ENCODE measurements around the gene PTDSS2.

The PTDSS2 gene

DNA sequence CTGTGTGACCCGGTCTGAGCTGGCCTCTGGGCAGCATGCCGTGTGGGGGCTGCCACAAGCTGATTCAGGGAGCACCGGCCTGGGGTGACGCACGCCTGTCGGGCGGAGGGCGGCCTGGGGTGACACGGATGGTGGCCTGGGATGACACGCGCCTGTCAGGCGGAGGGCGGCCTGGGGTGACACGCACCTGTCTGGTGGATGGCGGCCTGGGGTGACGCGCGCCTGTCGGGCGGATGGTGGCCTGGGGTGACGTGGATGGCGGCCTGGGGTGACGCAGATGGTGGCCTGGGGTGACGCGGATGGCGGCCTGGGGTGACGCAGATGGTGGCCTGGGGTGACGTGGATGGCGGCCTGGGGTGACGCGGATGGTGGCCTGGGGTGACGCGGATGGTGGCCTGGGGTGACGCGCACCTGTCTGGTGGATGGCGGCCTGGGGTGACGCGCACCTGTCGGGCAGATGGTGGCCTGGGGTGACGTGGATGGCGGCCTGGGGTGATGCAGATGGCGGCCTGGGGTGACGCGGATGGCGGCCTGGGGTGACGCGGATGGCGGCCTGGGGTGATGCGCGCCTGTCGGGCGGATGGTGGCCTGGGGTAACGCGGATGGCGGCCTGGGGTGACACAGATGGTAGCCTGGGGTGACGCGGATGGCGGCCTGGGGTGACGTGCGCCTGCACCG, 21.5 kb downstream of the PTDSS2 start:
- no peak for DNase-seq

DNA sequence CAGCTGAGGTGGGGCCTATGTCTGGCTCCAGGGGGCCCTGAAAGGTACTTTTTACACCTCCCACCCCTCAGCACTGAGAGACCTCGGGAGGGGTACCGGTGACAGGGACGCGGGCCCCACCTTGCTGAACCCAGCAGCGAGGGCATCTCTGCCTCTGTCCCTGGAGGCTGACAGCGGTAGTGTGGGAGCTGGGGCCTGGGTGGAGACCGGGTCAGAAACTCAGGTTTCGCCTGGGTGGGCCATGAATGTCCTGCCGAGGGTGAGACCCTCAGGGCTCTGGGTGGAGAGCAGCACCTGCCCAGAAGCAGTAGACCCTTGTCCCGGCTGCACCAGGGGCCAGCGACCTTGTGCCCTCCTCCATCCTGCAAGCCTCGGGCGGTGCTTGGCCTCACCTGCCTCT, 22.2 kb downstream of the PTDSS2 start:
- no peak for DNase-seq

DNA sequence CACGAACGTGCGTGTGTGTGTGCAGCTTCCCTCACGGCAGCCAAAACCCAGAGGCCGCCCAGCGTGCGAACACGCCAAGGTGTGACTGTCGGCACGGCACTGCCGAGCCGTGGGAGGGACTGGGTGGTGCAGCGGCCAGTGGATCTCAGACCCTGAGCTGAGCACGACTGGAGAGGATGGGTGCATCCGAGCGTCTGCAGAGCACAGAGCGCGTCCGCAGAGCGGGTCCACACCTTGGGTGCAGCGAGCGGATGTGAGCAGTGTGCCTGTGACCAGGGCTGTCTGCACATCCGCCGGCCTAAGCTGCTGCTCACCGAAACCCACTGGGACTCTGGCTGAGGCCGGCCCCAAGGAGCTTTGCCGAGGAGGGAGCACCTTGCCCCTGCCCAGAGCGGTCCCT, 22.7 kb downstream of the PTDSS2 start:
- no peak for DNase-seq

GRCh38 chr11:473415-473814, 23.3 kb downstream of the PTDSS2 start:
- DNase-seq = no peak

GRCh38 chr11:473962-474785, 24.1 kb downstream of the PTDSS2 start:
- no peak for DNase-seq

DNA sequence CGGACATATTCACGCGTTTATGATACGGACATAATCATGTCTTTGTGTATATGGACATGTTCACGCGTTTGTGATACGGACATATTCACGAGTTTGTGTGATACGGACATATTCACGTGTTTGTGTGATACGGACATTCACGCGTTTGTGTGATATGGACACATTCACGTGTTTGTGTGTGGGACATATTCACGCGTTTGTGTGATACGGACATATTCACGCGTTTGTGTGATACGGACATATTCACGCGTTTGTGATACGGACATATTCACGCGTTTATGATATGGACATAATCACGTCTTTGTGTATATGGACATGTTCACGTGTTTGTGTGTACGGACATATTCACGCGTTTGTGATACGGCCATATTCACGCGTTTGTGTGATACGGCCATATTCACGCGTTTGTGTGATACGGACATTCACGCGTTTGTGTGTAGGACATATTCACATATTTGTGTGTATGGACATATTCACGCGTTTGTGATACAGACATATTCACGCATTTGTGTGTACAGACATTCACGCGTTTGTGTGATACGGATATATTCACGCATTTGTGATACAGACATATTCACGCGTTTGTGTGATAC, 24.9 kb downstream of the PTDSS2 start:
- DNase-seq = no peak

GRCh38 chr11:475941-476340, 25.9 kb downstream of the PTDSS2 start:
- no peak for DNase-seq

GRCh38 chr11:476416-476815, 26.3 kb downstream of the PTDSS2 start:
- DNase-seq = no peak

GRCh38 chr11:477052-477715, 27.1 kb downstream of the PTDSS2 start:
- DNase-seq = no peak

DNA sequence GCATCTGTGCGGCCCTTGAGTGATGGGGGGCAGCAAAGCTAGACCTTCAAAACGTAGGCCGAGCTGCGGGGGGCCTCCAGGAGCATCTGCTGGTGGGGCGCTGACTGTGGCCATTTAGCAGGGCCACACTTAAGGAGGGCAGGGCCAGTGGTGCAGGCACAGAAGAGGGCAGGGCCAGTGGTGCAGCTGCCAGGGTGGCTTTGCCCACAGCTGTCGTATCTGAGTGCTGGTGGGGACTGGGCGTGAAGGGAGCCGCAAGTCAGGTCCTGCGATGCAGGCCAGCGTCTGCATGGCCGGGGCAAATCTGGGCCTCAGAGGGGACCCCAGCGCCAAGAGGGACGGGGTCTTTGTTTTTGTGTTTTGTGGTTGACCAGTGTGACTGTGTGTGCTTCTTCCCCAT, 29.2 kb downstream of the PTDSS2 start:
- no peak for DNase-seq

GRCh38 chr11:484616-485015, 34.5 kb downstream of the PTDSS2 start:
- no peak for DNase-seq

DNA sequence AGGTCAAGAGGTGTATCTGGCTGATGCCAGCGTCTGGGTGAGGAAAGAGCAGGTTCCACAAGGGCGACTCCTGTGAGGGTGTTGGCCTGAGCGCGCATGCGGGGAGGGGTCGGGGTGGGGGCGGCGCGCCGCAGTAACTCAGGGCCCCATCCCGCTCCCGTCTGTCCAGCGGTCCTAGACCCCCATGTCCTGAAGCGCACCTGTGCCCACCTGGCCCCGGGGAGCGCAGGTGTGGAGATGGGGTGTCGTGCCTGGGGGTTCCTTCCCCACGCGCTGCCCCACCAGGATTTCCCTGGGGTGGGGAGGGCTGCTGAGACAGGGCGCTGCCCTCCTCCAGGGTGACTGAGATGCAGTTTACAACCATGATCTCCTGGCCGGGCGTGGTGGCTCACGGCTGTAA, 36.1 kb downstream of the PTDSS2 start:
- no peak for DNase-seq

DNA sequence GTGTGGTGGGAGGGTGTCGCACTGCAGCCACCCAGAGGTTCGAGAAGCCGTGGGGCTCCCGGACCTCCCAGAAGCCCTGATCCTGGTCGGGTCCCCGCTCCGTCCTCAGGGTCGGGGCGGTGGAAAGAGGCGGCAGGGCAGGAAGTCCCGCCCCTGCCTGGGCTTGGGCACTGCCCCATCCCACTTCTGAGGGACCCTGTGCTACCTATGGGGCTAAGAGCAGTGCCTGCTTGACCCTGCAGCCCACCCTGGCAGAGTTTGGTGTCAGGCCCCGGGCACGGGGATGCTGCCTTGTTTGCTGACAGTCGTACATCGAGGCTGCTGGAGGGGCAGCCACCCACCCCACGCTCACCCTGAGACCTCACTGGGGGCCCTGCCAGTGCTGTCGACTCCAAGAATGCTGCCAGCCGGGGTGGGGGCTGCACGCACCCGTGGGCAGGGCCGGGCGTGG, 37.5 kb downstream of the PTDSS2 start:
- DNase-seq = no peak

DNA sequence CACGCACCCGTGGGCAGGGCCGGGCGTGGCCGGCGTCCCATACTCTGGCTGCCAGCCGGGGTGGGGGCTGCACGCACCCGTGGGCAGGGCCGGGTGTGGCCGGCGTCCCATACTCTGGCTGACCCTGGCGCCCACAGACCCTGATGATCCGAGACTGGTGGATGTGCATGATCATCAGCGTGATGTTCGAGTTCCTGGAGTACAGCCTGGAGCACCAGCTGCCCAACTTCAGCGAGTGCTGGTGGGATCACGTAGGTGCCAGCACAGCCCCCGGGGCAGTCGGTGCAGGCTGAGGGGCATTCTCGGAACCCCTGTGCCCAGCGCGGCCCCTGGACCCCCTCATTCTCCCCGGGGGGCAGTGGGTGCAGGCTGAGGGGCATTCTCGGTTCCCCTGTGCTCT, 38.0 kb downstream of the PTDSS2 start:
- DNase-seq = no peak

- DNase-seq = no peak
Observed at GRCh38 chr11:488579-488978, 38.5 kb downstream of the PTDSS2 start.

- DNase-seq = no peak
Observed at GRCh38 chr11:488992-489391, 38.9 kb downstream of the PTDSS2 start.

- DNase-seq = no peak
Observed at GRCh38 chr11:489610-490185, 39.6 kb downstream of the PTDSS2 start.

DNA sequence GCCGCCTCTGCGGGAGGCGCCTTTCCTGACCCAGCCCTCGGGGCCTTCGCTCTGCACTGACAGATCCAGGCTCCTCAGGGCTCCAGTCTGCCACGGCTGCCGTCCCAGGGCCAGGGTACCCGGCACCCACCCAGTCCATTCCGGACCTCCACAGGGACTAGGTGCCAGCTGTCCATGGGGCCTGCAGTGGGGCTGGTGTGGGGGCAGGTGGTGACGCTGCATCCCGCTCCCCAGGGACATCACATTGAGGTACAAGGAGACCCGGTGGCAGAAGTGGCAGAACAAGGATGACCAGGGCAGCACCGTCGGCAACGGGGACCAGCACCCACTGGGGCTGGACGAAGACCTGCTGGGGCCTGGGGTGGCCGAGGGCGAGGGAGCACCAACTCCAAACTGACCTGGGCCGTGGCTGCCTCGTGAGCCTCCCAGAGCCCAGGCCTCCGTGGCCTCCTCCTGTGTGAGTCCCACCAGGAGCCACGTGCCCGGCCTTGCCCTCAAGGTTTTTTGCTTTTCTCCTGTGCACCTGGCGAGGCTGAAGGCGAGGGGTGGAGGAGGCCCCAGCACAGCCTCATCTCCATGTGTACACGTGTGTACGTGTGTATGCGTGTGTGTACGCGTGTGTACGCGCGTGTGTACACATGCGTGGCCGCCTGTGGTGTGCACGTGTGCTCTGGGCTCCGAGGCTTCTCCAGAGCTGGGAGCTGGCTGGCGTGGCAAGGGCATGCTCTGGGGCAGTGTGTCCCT, 40.3 kb downstream of the PTDSS2 start:
- no peak for DNase-seq

- DNase-seq = no peak
Observed at GRCh38 chr11:490930-491260, 40.8 kb downstream of the PTDSS2 start.

DNA sequence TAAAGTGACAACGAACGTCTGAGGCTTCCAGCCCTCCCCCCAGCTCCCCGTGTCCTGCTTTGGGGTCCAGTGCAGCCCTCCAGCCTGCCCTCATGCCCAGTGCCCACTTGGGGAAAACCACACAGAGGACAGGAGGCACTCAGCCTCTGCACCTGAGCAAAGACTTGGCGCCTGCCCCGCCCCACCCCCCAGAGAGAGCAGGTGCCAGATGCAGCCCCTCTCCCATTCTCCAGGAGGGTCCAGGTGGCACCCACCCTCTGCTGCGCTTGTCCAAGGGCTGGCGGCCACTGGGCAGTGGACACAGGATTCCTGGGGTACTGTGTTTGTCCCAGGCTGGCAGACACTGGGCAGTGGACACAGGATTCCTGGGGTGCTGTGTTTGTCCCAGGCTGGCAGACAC, 41.3 kb downstream of the PTDSS2 start:
- no peak for DNase-seq

DNA sequence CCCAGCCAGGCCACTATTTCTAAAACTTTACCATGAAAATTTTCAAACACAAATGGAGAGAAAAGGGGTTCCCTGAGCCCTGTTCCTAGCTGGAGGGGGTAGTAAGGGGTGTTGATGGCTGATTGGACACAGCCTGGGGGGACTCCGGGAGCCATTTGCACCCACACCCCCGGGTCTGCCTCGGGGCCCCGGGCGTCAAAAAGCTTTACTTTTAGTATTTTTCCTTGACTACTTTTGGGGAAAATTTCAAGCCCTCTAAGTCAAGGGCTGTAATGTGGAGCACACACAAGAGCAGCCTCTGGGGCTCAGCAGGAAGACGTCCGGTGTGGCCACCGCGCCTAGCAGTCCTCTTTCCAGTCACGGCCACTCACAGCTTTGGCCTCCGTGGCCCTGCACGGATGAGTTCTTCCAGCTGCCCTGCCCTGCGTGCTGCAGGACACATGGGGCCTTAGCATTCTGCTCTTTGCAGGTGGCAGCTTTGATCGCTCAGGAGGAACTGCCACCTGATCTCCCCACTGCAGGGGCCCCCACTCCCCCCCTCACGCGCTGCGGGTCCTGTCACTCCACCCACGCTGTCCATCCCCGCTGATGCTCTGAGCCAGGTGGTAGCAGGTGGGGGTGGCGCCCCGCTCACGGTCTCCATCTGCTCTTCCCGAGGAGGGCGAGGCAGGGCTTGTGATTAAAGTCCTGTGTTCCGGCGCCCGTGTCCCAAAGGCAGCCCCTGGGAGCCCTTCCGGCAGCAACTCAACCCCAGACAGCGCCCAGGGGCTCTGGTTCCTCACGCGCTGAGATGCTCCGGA, 42.5 kb downstream of the PTDSS2 start:
- DNase-seq = no peak

Data from T-helper 1 cell (primary cell).